K562 (cell line): ENCODE results near the gene FAM227A. TPM values are rescaled to one million over a fixed set of nuclear protein-coding genes. Genes with fewer than 3 reads are reported as not detected.

Experiments used
- ASH1L ChIP-seq: fragments of 450-650 bp; IDR thresholded peaks from 2 replicates; pipeline ENCODE4 v1.6.1; 2018; ENCODE audit warnings: borderline replicate concordance, mild to moderate bottlenecking, low read depth; ENCODE audit not compliant: partially characterized antibody
- BCLAF1 ChIP-seq, 2 experiments: fragments of 450-650 bp in 1 of 2; IDR thresholded peaks; 2 replicates each; pipeline ENCODE4 v1.6.1; 2011 to 2017; ENCODE audit warnings: low read depth in 2 of 2, antibody characterized with exemption in 1 of 2, borderline replicate concordance in 1 of 2, low read length in 1 of 2, mild to moderate bottlenecking in 1 of 2, mixed read lengths in 1 of 2; ENCODE audit not compliant: control insufficient read depth in 1 of 2
- CREB1 ChIP-seq, 2 experiments: sonication (generic) in 1 of 2; formaldehyde crosslinking in 1 of 2; IDR thresholded peaks; 2 replicates each; pipeline versions ENCODE4 v1.6.1 to v1.8.0; 2012 to 2022; ENCODE audit warnings: inconsistent platforms in 1 of 2, mild to moderate bottlenecking in 1 of 2, missing genetic modification reagents in 1 of 2, moderate library complexity in 1 of 2
- DEAF1 ChIP-seq: fragments of 450-650 bp; formaldehyde crosslinking; IDR thresholded peaks from 2 replicates; pipeline ENCODE4 v1.4.0; 2020; ENCODE audit warnings: mild to moderate bottlenecking, moderate library complexity
- GTF2F1 ChIP-seq: IDR thresholded peaks from 2 replicates; pipeline ENCODE4 v1.6.1; 2011; ENCODE audit warnings: low read depth, low read length, improper control_type of control experiment
- RBFOX2 ChIP-seq: fragments of 200-400 bp; formaldehyde crosslinking; IDR thresholded peaks from 2 replicates; pipeline ENCODE4 v1.6.1; 2017; ENCODE audit warnings: low read depth, mild to moderate bottlenecking, low read length, moderate library complexity
- SMARCB1 ChIP-seq: IDR thresholded peaks from 2 replicates; pipeline ENCODE4 v1.6.1; 2011; ENCODE audit warnings: improper control_type of control experiment, low read depth; ENCODE audit not compliant: insufficient read length
- SOX6 ChIP-seq: fragments of 450-650 bp; IDR thresholded peaks from 2 replicates; pipeline ENCODE4 v1.6.1; 2014; ENCODE audit warnings: mild to moderate bottlenecking
- TAF15 ChIP-seq: fragments of 200-400 bp; formaldehyde crosslinking; IDR thresholded peaks from 2 replicates; pipeline ENCODE4 v1.6.1; 2017; ENCODE audit warnings: mild to moderate bottlenecking, low read depth, low read length, moderate library complexity
- TCF7 ChIP-seq: sonication (generic); IDR thresholded peaks from 2 replicates; pipeline ENCODE4 v1.6.1; 2016; ENCODE audit warnings: antibody characterized with exemption, borderline replicate concordance
- ZBTB11 ChIP-seq, 3 experiments: fragments of 200-800 bp in 1 of 3; fragments of 250-450 bp in 1 of 3; fragments of 450-650 bp in 1 of 3; sonication (Bioruptor Pico) in 1 of 3; sonication (Bioruptor generic) in 1 of 3; formaldehyde crosslinking in 1 of 3; IDR thresholded peaks; 2 replicates each; pipeline versions ENCODE4 v1.6.1 to v1.8.0; 2016 to 2022; ENCODE audit warnings: mild to moderate bottlenecking in 2 of 3, missing genetic modification characterization in 2 of 3, missing compliant biosample characterization in 1 of 3, moderate library complexity in 1 of 3
- ZNF277 ChIP-seq: fragments of 250-450 bp; sonication (Bioruptor Pico); IDR thresholded peaks from 2 replicates; pipeline ENCODE4 v1.8.0; 2022; ENCODE audit warnings: inconsistent platforms, mild to moderate bottlenecking, moderate library complexity, borderline replicate concordance
- ZNF511 ChIP-seq: sonication (generic); formaldehyde crosslinking; IDR thresholded peaks from 2 replicates; pipeline ENCODE4 v1.8.0; 2022; ENCODE audit warnings: mild to moderate bottlenecking, missing genetic modification reagents
- ZNF830 ChIP-seq: fragments of 250-450 bp; sonication (Bioruptor Pico); IDR thresholded peaks from 2 replicates; pipeline ENCODE4 v1.5.0; 2021; ENCODE audit warnings: mild to moderate bottlenecking
- polyA plus RNA-seq, 8 experiments: library from polyadenylated mRNA; depleted of rRNA in 4 of 8; stranded (reverse) in 5 of 8; unstranded in 3 of 8; fragments of >200 nt; fragmentation: Nextera tagmentation in 2 of 8; fragmentation: Illumina TruSeq in 1 of 8; extraction: Ambion mirVana in 2 of 8; extraction: Trizol in 1 of 8; gene quantifications; 2 replicates each; pipeline versions ENCODE4 v1.2.1 to v1.2.3, GENCODE V29; 2011 to 2014; ENCODE audit warnings: inconsistent platforms in 1 of 8, missing spikeins in 1 of 8
- total RNA-seq, 7 experiments: library from RNA; depleted of rRNA in 6 of 7; stranded (reverse); fragments of >200 nt in 6 of 7; fragmentation: Illumina TruSeq in 2 of 7; extraction: Trizol in 2 of 7; gene quantifications; 2 replicates each; pipeline versions ENCODE4 v1.2.1 to v1.2.3, GENCODE V29; 2011 to 2021; ENCODE audit warnings: low replicate concordance in 1 of 7

Gene FAM227A
- total and polyA plus RNA-seq, 9 of the 15 experiments (the other 6 are each of a cell fraction or from before 2014, with no cell fraction given): 0.10 to 2.2 (median 0.83) TPM

GRCh38 chr22:38681582-38682335 lies 25.6 kb upstream of the FAM227A start, which contains the start of gene TOMM22 (continued):
- peak in 1 of 2 experiments; percentile 51; a peak in 1 of 4 replicates for TF ChIP-seq BCLAF1 (IDR thresholded peaks at IDR 0.05; ENCODE audit: borderline replicate concordance in 1 of 2, control insufficient read depth in 1 of 2, low read depth in 2 of 2, low read length in 1 of 2)
- TF ChIP-seq TAF15: no peak
- TF ChIP-seq SOX6: peak; percentile 63
- TF ChIP-seq CREB1 (IDR thresholded peaks at IDR 0.05): no peak
- no peak for TF ChIP-seq CREB1 (CRISPR knock-in tag; IDR thresholded peaks at IDR 0.05)
- peak; percentile 88; the same call in 1 of the 2 replicates for TF ChIP-seq TCF7
- peak; percentile 31 to 92 (median 81); a peak in 5 of 6 replicates for TF ChIP-seq ZBTB11 (CRISPR knock-in tag; IDR thresholded peaks at IDR 0.05)
- peak; percentile 97 for TF ChIP-seq RBFOX2
- TF ChIP-seq ZNF277 (CRISPR knock-in tag): no peak
- TF ChIP-seq DEAF1: no peak
- TF ChIP-seq ASH1L: no peak
- peak; percentile 77 for TF ChIP-seq GTF2F1
- no peak for TF ChIP-seq SMARCB1
- peak; percentile 39; the same call in 1 of the 2 replicates for TF ChIP-seq ZNF511
- no peak for TF ChIP-seq ZNF830 (CRISPR knock-in tag)
